HFF-Myc (cell line): ENCODE results near the gene TRIM56.

Experiments used
- DNase-seq: peaks from one replicate; pipeline ENCODE4 v3.0.0-alpha.2; 2011; ENCODE audit warnings: low read depth; ENCODE audit errors: extremely low read depth
- H3K4me3 ChIP-seq: replicated peaks from 2 replicates; pipeline ENCODE4 v1.5.1; 2011; ENCODE audit warnings: low read depth, mild to moderate bottlenecking, control low read depth, low read length
- TF ChIP-seq, protein P1 (sequence below): IDR thresholded peaks from 2 replicates; pipeline ENCODE4 v1.5.1; 2012; ENCODE audit warnings: mild to moderate bottlenecking, low read depth, low read length, control low read depth; ENCODE audit errors: missing control alignments

Gene TRIM56

DNA sequence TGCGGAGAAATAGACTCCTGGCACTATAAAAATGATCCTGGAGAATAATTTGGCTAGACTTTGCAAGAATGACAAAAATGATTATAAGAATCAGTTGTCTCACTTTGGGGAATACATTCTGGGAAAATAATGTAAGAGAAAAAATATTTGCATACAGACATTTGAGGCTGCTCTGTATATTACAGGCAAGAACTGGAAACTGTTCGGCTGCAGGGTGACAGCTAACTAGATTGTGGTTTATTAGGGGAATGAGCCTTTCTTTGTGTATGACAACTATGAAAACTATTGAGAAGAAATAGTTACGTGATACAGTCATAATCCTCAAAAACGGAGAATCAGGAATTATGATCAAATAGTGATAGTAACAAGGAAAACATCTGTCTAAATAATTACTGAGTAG, 8.6 kb downstream of the TRIM56 start:
- no peak for DNase-seq
- TF ChIP-seq, protein P1, sequence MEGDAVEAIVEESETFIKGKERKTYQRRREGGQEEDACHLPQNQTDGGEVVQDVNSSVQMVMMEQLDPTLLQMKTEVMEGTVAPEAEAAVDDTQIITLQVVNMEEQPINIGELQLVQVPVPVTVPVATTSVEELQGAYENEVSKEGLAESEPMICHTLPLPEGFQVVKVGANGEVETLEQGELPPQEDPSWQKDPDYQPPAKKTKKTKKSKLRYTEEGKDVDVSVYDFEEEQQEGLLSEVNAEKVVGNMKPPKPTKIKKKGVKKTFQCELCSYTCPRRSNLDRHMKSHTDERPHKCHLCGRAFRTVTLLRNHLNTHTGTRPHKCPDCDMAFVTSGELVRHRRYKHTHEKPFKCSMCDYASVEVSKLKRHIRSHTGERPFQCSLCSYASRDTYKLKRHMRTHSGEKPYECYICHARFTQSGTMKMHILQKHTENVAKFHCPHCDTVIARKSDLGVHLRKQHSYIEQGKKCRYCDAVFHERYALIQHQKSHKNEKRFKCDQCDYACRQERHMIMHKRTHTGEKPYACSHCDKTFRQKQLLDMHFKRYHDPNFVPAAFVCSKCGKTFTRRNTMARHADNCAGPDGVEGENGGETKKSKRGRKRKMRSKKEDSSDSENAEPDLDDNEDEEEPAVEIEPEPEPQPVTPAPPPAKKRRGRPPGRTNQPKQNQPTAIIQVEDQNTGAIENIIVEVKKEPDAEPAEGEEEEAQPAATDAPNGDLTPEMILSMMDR: no peak
- no peak overlapping the region for H3K4me3 ChIP-seq

DNA sequence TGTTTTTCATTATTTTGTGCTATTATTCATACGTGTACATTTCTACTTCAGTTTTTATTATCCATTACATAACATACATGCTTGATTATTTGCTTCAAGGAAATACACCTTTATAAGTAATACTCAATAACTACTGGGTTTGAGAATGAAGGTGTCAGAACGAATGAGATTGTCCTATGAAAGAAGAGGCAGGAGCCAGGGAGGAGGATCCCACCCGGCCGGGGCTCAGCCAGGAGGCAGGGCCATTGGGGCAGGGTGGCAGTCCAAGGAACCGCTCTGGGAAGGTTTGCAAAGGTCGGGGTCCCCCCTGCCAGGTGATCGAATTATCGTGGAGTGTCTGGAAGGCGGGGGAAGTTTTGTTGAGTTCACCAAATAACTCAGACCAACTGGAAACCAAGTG, 9.1 kb downstream of the TRIM56 start:
- TF ChIP-seq, protein P1: no peak
- no peak overlapping the region for H3K4me3 ChIP-seq

DNA sequence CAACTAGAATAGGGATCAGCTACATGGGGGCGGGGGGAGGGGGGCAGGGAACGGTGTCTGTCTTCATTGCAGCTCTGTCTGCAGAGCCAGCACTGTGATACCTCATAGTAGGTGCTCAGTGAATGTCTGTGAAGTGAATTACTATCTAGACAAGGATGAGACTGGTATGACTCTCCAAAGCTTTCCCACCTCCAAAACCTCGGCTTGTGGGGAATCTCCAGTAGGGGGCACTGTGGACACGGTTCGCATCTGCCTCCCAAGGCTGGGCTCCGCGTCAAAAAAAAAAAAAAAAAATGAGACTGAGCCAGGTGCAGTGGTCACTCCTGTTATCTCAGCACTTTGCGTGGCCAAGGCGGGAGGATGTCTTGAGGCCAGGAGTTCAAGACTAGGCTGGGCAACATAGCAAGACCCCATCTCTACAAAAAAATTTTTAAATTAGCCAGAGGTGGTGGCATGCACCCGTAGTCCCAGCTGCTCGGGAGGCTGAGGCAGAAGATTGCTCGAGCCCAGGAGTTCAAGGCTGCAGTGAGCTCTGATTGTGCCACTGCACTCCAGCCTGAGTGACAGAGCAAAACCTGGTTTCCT, 9.6 kb downstream of the TRIM56 start:
- DNase-seq: no peak
- no peak overlapping the region for H3K4me3 ChIP-seq
- TF ChIP-seq, protein P1: peak; percentile 79

More for the DNA sequence above, 9.1 kb downstream of the TRIM56 start:
- no peak for DNase-seq

DNA sequence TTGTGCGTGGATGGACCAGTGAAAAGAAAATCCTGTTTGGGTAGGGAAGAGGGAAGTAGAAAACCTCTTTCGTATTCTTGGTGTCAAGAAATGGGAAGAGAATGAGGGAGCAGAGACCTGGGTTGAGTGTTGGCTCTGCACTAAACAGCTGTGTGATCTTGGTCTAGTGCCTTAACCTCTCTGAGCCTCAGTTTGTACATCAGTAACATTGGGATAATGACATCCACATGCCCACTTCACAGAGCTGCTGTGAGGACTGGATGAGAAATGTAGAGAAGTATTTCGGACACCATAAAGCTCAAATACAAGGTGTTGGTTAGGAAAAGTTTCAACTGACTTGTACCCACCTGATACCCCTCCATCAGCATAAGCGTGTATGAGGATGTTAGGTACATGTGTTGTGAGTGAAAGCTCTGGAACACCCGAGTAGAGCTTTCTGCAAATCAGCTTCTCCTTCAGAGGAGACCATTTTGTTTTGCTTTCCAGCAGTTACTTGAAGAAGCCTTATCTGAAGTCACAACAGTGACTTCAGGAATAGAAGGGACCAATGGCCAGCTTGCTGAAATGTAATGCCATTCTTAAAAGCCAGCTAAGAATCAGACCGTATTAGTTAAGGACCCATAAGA, 11.2 kb downstream of the TRIM56 start:
- no peak overlapping the region for H3K4me3 ChIP-seq
- DNase-seq: no peak
- TF ChIP-seq, protein P1: no peak

DNA sequence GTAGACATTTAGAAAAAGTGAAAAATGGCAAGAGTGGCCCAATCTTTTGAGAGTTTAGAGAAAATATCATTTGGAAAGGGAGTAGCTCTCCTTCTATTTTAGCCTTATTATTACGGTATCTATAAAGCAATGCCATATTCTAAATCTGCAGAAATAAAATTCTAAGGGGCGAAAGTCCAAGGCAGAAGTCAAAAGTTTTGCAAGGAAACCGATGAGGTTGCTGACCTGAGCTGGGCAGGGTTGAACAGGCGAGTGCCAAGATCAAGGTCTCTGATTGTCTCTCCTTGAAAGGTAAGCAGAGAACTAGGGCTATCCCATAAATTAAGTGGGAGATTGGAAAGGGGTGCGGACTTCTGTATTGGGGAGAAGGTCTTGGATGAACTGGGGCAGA, 11.7 kb downstream of the TRIM56 start:
- TF ChIP-seq, protein P1: no peak
- no peak overlapping the region for H3K4me3 ChIP-seq
- DNase-seq: no peak

DNA sequence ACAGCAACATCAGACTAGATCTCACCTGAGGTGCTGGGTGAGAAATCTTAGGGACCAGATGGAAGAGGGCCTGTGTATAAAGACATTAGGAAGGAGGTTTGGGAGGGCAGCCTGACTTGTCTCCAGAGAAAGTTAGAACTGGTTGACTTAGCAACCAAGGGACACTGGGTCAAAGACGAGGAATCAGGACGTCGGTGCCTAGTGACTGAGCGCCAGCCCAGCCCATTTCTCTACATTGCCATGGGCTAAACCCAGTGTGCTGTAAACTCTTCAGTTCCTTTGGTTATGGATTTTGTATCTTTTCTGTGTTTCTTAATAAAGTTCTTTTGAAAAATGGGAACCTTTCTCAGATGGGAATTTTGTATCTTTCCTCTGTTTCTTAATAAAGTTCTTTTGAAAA, 12.3 kb downstream of the TRIM56 start:
- TF ChIP-seq, protein P1: no peak
- no peak for DNase-seq
- H3K4me3 ChIP-seq: no peak overlapping the region
